Activated CD4-positive, alpha-beta T cell treated with anti-CD3 and anti-CD28 coated beads for 4 hours (primary cell): Measurements from ENCODE around the gene MCEE.

Experiments
- DNase-seq, 2 donors: peaks; one replicate each; pipeline ENCODE4 v3.0.0-alpha.2; 2020

MCEE gene

GRCh38 chr2:71074893-71075395 lies 55.1 kb downstream of the MCEE start:
- DNase-seq: no peak

- no peak for DNase-seq
These were observed 56.6 kb downstream of the MCEE start for GRCh38 chr2:71073475-71073874.

- no peak for DNase-seq
These were observed 57.5 kb downstream of the MCEE start for GRCh38 chr2:71072492-71072891.

DNA sequence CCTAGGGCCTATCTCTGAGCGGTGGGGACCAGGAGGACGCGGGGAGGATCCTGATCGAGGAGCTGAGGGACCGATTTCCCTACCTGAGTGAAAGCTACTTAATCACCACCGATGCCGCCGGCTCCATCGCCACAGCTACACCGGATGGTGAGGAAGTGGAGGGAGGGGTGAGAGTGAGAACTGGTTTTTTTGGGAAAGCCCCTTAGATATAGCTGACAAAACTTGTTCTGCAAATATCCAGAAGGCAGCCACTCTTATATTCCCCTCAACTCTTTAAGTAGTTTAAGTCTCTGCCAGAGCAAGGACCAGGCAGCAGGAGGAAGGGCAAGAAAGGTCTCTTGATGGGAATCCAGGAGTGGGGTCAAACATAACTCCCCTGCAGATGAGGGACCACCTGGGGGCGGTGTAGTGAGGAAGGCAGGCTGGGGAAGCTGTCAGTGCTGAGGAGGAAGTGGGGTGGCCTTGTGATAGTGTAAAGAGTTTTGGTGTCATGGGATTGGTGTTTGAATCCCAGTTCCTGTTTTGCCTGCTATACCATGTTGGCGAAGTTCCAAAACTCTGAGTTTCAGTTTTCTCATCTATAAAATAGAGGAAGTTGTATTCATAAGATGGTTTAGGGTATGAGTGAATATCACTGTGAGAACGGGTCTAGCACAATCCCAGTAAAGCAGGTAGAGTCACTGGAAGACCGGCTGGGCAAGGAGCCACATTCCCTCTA lies 58.2 kb downstream of the MCEE start:
- peak; percentile 56 to 58 for DNase-seq

DNA sequence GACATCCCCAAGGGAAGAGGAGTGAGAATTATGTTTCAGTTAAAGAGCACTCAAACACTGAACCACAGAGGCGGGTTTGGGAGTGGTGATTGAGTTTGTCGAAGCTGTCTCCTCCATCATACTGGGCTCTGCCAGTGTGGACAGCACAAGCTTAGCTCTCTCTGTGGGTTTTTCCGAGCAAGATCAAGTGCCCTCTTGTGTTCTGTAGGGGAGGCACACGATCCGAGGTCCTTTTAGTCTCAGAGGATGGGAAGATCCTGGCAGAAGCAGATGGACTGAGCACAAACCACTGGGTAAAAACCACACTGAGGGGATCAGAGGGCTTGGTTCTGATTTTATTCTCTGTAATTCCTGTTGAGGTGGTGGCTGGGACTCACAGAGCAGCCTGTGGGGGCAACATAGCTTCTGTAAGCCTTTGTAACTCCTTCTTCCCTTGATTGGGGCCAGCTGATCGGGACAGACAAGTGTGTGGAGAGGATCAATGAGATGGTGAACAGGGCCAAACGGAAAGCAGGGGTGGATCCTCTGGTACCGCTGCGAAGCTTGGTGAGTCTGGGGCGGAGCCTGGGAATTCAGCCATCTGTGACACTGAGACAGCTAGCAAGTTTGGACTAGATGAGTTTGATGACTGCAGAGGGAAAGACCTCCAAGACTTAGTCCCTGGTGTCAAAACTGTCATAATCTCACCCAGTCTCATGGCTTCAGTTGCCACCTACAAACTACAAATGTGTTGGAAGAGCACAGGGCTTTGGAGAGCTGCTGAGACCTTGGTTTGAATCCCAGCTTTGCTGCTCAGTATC lies 59.5 kb downstream of the MCEE start:
- no peak for DNase-seq

GRCh38 chr2:71069376-71069775 lies 60.7 kb downstream of the MCEE start:
- no peak for DNase-seq

- DNase-seq: peak; percentile 95 to 97
These were observed 61.6 kb downstream of the MCEE start, which contains the start of gene NAGK for GRCh38 chr2:71068218-71069035. NAGK (plus strand) TSS chr2:71068648; CDS start chr2:71068684, 36 bp downstream.

GRCh38 chr2:71067567-71068217 lies 62.3 kb downstream of the MCEE start:
- DNase-seq: peak in 1 of 2 donors; percentile 8

DNA sequence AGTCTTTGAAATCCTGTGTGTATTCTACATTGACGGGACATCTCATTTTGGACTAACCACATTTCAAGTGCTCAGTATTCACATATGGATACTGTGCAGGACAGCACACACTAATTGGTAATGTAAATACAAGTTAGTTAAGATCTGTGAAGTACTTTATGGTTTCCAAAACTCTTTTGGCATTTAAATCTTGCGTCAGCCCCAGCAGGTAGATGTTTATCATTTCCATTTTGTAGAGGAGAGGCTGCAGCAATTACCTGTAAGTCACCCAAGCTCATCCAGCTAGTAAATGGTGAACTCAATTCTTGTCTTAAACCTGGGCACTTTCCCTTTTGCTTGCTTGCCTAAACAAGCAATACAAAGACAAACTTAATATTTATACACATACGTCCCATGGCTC lies 63.2 kb downstream of the MCEE start:
- DNase-seq: no peak

GRCh38 chr2:71064754-71065621 lies 65.0 kb downstream of the MCEE start:
- no peak for DNase-seq

GRCh38 chr2:71064110-71064611 lies 65.9 kb downstream of the MCEE start:
- DNase-seq: no peak

DNA sequence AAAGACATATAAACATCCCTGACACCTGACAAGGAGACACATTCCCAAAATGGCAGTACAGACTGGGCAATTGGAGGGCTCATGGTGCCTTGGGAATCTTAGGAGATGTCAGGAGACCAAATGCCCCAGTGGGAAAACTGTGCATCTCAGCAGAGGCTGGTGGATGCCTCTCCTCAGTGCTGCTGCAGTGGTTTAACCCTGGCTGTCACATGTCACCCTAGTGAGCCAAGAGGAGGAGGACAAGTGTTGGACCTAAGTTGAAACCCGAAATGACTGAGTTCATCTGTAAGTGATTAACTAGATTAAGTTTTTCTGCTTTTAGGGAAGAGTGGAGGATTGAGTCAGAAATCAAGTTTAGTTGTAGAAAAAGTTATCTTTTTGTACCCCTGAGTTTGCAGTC lies 66.8 kb downstream of the MCEE start:
- DNase-seq: no peak

DNA sequence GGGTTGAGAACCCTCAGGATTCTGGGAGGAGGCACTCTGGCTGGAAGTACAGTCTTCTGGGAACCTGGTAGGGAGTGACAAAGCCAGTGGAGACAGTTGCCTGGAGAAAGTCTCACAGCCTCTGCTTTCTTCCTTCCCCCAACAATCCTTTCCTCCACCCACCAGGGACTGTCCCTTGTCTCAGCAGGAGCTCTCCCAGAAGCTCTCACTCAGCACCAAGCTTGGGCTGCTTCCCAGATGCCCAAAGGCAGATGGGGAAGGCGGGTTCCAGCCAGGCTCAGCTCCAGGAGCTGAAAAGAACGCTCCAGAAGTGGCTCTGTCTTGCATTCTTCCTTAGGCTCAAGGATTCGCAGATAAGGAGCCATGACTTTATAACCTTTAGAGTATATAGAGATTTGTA lies 69.2 kb downstream of the MCEE start:
- DNase-seq: no peak

- no peak for DNase-seq
These were observed 69.8 kb downstream of the MCEE start for GRCh38 chr2:71060211-71060610.
